GM23338 (cell line): ENCODE measurements around the gene TAP1. TPM values are rescaled to one million over a fixed set of nuclear protein-coding genes. Genes with fewer than 3 reads are reported as not detected.

Experiments used
- ATAC-seq: fragments of 200-7000 bp; cut with Tn5 transposase; 3 replicates; pipeline ENCODE4 v1.9.1; 2020
- DNase-seq: peaks from one replicate; pipeline ENCODE4 v3.0.0-alpha.2; 2015; ENCODE audit warnings: low spot score
- H2AFZ ChIP-seq: fragments of 200-600 bp; sonication (generic); 2 replicates; pipeline ENCODE4 v1.8.0; 2016; ENCODE audit warnings: antibody characterized with exemption, mild to moderate bottlenecking, moderate library complexity
- H3F3A ChIP-seq: fragments of 200-600 bp; sonication (generic); replicated peaks from 2 replicates; pipeline ENCODE4 v1.8.0; 2017; ENCODE audit warnings: antibody characterized with exemption, mixed run types, low read depth
- H3K27ac ChIP-seq: fragments of 200-600 bp; sonication (generic); 2 replicates; pipeline ENCODE4 v1.6.1; 2016; ENCODE audit warnings: low read depth
- H3K27me3 ChIP-seq: fragments of 200-600 bp; sonication (generic); 2 replicates; pipeline ENCODE4 v1.8.0; 2016; ENCODE audit warnings: mild to moderate bottlenecking, mixed run types, moderate library complexity; ENCODE audit not compliant: insufficient read depth
- H3K36me3 ChIP-seq: fragments of 200-600 bp; sonication (generic); 2 replicates; pipeline ENCODE4 v1.8.0; 2016; ENCODE audit warnings: mild to moderate bottlenecking; ENCODE audit not compliant: insufficient read depth
- H3K4me1 ChIP-seq: fragments of 200-600 bp; sonication (generic); 2 replicates; pipeline ENCODE4 v1.8.0; 2016; ENCODE audit warnings: mild to moderate bottlenecking, moderate library complexity; ENCODE audit not compliant: insufficient read depth
- H3K4me2 ChIP-seq: fragments of 200-600 bp; sonication (generic); 2 replicates; pipeline ENCODE4 v1.7.1; 2017; ENCODE audit warnings: mixed run types
- H3K4me3 ChIP-seq: fragments of 200-600 bp; sonication (generic); 2 replicates; pipeline ENCODE4 v1.6.1; 2016; ENCODE audit warnings: mixed run types
- H3K79me2 ChIP-seq: fragments of 200-600 bp; sonication (generic); replicated peaks from 2 replicates; pipeline ENCODE4 v1.8.0; 2017; ENCODE audit warnings: mild to moderate bottlenecking; ENCODE audit not compliant: insufficient read depth
- H3K9me2 ChIP-seq: fragments of 200-600 bp; sonication (generic); 2 replicates; pipeline ENCODE4 v1.8.0; 2017; ENCODE audit not compliant: insufficient read depth
- H4K20me1 ChIP-seq: fragments of 200-600 bp; sonication (generic); replicated peaks from 2 replicates; pipeline ENCODE4 v1.8.0; 2017; ENCODE audit warnings: mild to moderate bottlenecking; ENCODE audit not compliant: insufficient read depth
- H3K27ac Mint-ChIP-seq: 2 replicates; pipeline ENCODE4 v1.8.0; 2020; ENCODE audit warnings: inconsistent platforms, mild to moderate bottlenecking, moderate library complexity, mixed read lengths
- H3K27me3 Mint-ChIP-seq: 3 replicates; pipeline ENCODE4 v1.8.0; 2022; ENCODE audit warnings: low read depth, mild to moderate bottlenecking, moderate library complexity, mixed read lengths, inconsistent platforms; ENCODE audit not compliant: insufficient read depth, poor library complexity
- H3K36me3 Mint-ChIP-seq: 3 replicates; pipeline ENCODE4 v1.8.0; 2021; ENCODE audit warnings: low read depth, mild to moderate bottlenecking, inconsistent platforms, moderate library complexity, mixed read lengths
- H3K4me1 Mint-ChIP-seq: 3 replicates; pipeline ENCODE4 v1.8.0; 2020; ENCODE audit warnings: mild to moderate bottlenecking, inconsistent platforms, mixed read lengths
- H3K4me3 Mint-ChIP-seq: 3 replicates; pipeline ENCODE4 v1.8.0; 2021; ENCODE audit warnings: moderate library complexity, mild to moderate bottlenecking, inconsistent platforms, mixed read lengths
- H3K9me3 Mint-ChIP-seq: 3 replicates; pipeline ENCODE4 v1.8.0; 2020; ENCODE audit warnings: moderate library complexity, mild to moderate bottlenecking, inconsistent platforms, mixed read lengths
- ETS1 ChIP-seq: IDR thresholded peaks from 2 replicates; pipeline ENCODE4 v1.6.1; 2016; ENCODE audit warnings: antibody characterized with exemption
- EZH2phosphoT487 ChIP-seq: fragments of 200-600 bp; sonication (generic); IDR thresholded peaks from one replicate; pipeline ENCODE4 v1.8.1; 2018; ENCODE audit warnings: antibody characterized with exemption; ENCODE audit not compliant: unreplicated experiment
- JUNB ChIP-seq: IDR thresholded peaks from one replicate; pipeline ENCODE4 v1.6.1; 2016; ENCODE audit warnings: antibody characterized with exemption; ENCODE audit not compliant: unreplicated experiment
- NANOG ChIP-seq: IDR thresholded peaks from 2 replicates; pipeline ENCODE4 v1.6.1; 2016; ENCODE audit warnings: antibody characterized with exemption, borderline replicate concordance
- ZNF462 ChIP-seq: fragments of 250-450 bp; sonication (Bioruptor Pico); IDR thresholded peaks from 2 replicates; pipeline ENCODE4 v1.5.0; 2020; ENCODE audit warnings: mild to moderate bottlenecking, moderate library complexity
- polyA plus RNA-seq: library from polyadenylated mRNA; unstranded; fragments of >200 nt; fragmentation: Nextera tagmentation; extraction: Ambion mirVana; gene quantifications from 2 replicates; pipeline ENCODE4 v1.2.1, GENCODE V29; 2016
- total RNA-seq: library from RNA; depleted of rRNA; stranded (reverse); fragments of >200 nt; shearing (Covaris generic); gene quantifications from 2 replicates; pipeline ENCODE4 v1.2.3, GENCODE V29; 2014

The TAP1 gene
- total and polyA plus RNA-seq, 2 experiments from 2014 or later, result 13.8 to 22.0 TPM

DNA sequence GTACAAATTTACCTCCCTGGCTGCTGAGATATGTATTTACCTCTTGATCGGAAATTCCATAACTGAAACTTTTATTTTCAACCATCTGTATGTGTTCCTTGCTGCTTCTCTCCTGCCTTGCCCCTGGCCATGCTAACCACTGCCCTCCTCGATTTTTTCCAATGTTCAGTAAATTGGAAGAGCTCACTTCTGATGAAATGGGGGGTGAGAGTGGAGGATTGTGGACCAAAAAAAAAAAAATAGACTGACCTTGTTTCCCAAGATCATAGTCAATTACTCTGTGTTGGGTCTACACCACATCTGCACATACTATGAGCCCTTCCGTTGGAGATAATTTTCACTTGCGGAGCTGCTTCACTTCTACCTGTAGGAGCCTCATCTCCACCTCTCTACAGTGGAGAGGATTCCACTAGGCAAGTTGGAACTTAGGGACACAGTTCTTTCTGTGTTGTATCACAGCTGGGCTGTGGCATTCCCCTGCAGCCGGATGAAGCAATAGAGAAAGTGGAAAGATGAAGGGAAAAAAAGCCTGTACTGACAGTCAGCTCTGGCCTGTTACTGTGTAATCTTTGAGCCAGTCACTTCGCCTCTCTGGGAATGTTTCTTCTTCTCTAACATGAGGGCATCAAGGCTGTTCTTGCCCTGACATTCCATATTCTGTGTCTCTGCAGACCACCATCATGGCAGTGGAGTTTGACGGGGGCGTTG, 2.1 kb upstream of the TAP1 start:
- Histone ChIP-seq H2AFZ (no peak overlapping the region), H4K20me1 (no peaks in the 10 kb centered on the region), H3K4me3 (no peak overlapping the region), H3F3A (0 out of 2 replicates have a peak, but pooled peaks cover 5% of the 10 kb centered on the region), H3K4me1 (peaks cover 12% of the 10 kb centered on the region; the same call in 1 of the 2 replicates), H3K79me2 (no peaks in the 10 kb centered on the region), H3K36me3 (no peaks in the 10 kb centered on the region; the same call in 1 of the 2 replicates), H3K4me2 (no peak overlapping the region), H3K9me2 (no peaks in the 10 kb centered on the region), H3K27ac (no peak overlapping the region), H3K27me3 (peaks cover 47% of the 10 kb centered on the region)
- H3K36me3 Mint-ChIP-seq, result peaks cover under 1% of the 10 kb centered on the region; the same call in 1 of the 3 replicates
- no peak for ATAC-seq
- DNase-seq, result no peak
- peaks cover 22% of the 10 kb centered on the region for H3K4me1 Mint-ChIP-seq
- no peak overlapping the region for H3K27ac Mint-ChIP-seq
- peaks cover 43% of the 10 kb centered on the region for H3K27me3 Mint-ChIP-seq
- no peaks in the 10 kb centered on the region; the same call in 2 of the 3 replicates for H3K9me3 Mint-ChIP-seq
- H3K4me3 Mint-ChIP-seq, result peak overlapping the region; percentile 34; the same call in 1 of the 3 replicates
- TF ChIP-seq EZH2phosphoT487 (no peak), JUNB (no peak), ETS1 (no peak), NANOG (no peak), ZNF462 (CRISPR knock-in tag) (no peak)
